WTC11 (cell line): Measurements from ENCODE around the gene PAXIP1. TPM values are rescaled to one million over a fixed set of nuclear protein-coding genes. Genes with fewer than 3 reads are reported as not detected.

Experiments
- ATAC-seq: fragments of 200-7000 bp; cut with Tn5 transposase; 2 replicates; pipeline ENCODE4 v1.10.0; 2021; ENCODE audit warnings: mild to moderate bottlenecking, moderate library complexity
- CTCF ChIA-PET: fragments of 300-600 bp; sonication (Branson Sonifier 250); formaldehyde crosslinking; loops from one replicate; lab custom pipeline; 2021; ENCODE audit warnings: antibody characterized with exemption; lab: Charles Lee
- POLR2A ChIA-PET: fragments of 350-600 bp; sonication (Branson Sonifier 250); formaldehyde crosslinking; loops from one replicate; lab custom pipeline; 2021; ENCODE audit warnings: antibody characterized with exemption; lab: Charles Lee
- DNase-seq: peaks from one replicate; pipeline ENCODE4 v3.0.0; 2021; ENCODE audit warnings: low spot score
- H3K27ac Mint-ChIP-seq: 2 replicates; pipeline ENCODE4 v1.8.0; 2021; ENCODE audit warnings: mixed read lengths
- H3K27me3 Mint-ChIP-seq: 2 replicates; pipeline ENCODE4 v1.8.0; 2021; ENCODE audit warnings: low read depth, mild to moderate bottlenecking, moderate library complexity, mixed read lengths
- H3K36me3 Mint-ChIP-seq: 2 replicates; pipeline ENCODE4 v1.8.0; 2021; ENCODE audit warnings: mixed read lengths
- H3K4me1 Mint-ChIP-seq: 2 replicates; pipeline ENCODE4 v1.8.0; 2022; ENCODE audit warnings: mixed read lengths
- H3K4me3 Mint-ChIP-seq: 2 replicates; pipeline ENCODE4 v1.8.0; 2021; ENCODE audit warnings: mild to moderate bottlenecking, moderate library complexity, mixed read lengths
- H3K9me3 Mint-ChIP-seq: 2 replicates; pipeline ENCODE4 v1.8.0; 2021; ENCODE audit warnings: mixed read lengths
- CBFB ChIP-seq: sonication (generic); formaldehyde crosslinking; IDR thresholded peaks from 2 replicates; pipeline ENCODE4 v1.8.1; 2022; ENCODE audit warnings: mild to moderate bottlenecking, low read depth, missing genetic modification reagents
- FOXK1 ChIP-seq: sonication (generic); formaldehyde crosslinking; IDR thresholded peaks from 2 replicates; pipeline ENCODE4 v1.8.0; 2022; ENCODE audit warnings: mild to moderate bottlenecking, moderate library complexity, missing genetic modification reagents
- GABPB1 ChIP-seq: sonication (generic); formaldehyde crosslinking; IDR thresholded peaks from 2 replicates; pipeline ENCODE4 v1.8.1; 2023; ENCODE audit warnings: mild to moderate bottlenecking, missing genetic modification reagents
- GRHL2 ChIP-seq: fragments of 250-450 bp; sonication (Bioruptor Pico); IDR thresholded peaks from 2 replicates; pipeline ENCODE4 v1.8.0; 2022; ENCODE audit warnings: mild to moderate bottlenecking, moderate library complexity; ENCODE audit not compliant: insufficient replicate concordance, severe bottlenecking
- NR2C2 ChIP-seq: sonication (generic); formaldehyde crosslinking; IDR thresholded peaks from 2 replicates; pipeline ENCODE4 v1.8.0; 2022; ENCODE audit warnings: mild to moderate bottlenecking, missing genetic modification reagents
- TEAD1 ChIP-seq: sonication (generic); formaldehyde crosslinking; IDR thresholded peaks from 2 replicates; pipeline ENCODE4 v1.8.0; 2022; ENCODE audit warnings: mild to moderate bottlenecking, missing genetic modification reagents
- ZBTB21 ChIP-seq: sonication (generic); formaldehyde crosslinking; IDR thresholded peaks from 2 replicates; pipeline ENCODE4 v1.8.1; 2023; ENCODE audit warnings: mild to moderate bottlenecking, missing genetic modification reagents, borderline replicate concordance
- ZNF423 ChIP-seq: fragments of 250-450 bp; sonication (Bioruptor Pico); IDR thresholded peaks from 2 replicates; pipeline ENCODE4 v2.1.2; 2022; ENCODE audit warnings: mild to moderate bottlenecking, moderate library complexity
- total RNA-seq: library from RNA; stranded (reverse); gene quantifications from 3 replicates; pipeline ENCODE4 v1.2.3, GENCODE V29; 2021
- TF ChIP-seq, protein P1 (sequence below): sonication (generic); formaldehyde crosslinking; IDR thresholded peaks from 2 replicates; pipeline ENCODE4 v1.8.0; 2022; ENCODE audit warnings: mild to moderate bottlenecking, missing genetic modification reagents
- TF ChIP-seq, protein P2 (sequence below): fragments of 200-600 bp; IDR thresholded peaks from 2 replicates; pipeline ENCODE4 v1.8.0; 2022; ENCODE audit warnings: antibody characterized with exemption
- TF ChIP-seq, protein P3 (sequence below): sonication (generic); formaldehyde crosslinking; IDR thresholded peaks from 2 replicates; pipeline ENCODE4 v1.8.1; 2023; ENCODE audit warnings: mild to moderate bottlenecking, moderate library complexity, missing genetic modification reagents
- TF ChIP-seq, protein P4 (sequence below): sonication (generic); formaldehyde crosslinking; IDR thresholded peaks from 2 replicates; pipeline ENCODE4 v1.8.0; 2022; ENCODE audit warnings: mild to moderate bottlenecking, missing genetic modification reagents
- TF ChIP-seq, protein P5 (sequence below): fragments of 250-450 bp; sonication (Bioruptor Pico); IDR thresholded peaks from 2 replicates; pipeline ENCODE4 v1.9.0; 2021; ENCODE audit warnings: moderate library complexity, mild to moderate bottlenecking, inconsistent platforms, borderline replicate concordance

Gene PAXIP1
- total RNA-seq, 1 experiment from 2014 or later = 34.1 TPM

DNA sequence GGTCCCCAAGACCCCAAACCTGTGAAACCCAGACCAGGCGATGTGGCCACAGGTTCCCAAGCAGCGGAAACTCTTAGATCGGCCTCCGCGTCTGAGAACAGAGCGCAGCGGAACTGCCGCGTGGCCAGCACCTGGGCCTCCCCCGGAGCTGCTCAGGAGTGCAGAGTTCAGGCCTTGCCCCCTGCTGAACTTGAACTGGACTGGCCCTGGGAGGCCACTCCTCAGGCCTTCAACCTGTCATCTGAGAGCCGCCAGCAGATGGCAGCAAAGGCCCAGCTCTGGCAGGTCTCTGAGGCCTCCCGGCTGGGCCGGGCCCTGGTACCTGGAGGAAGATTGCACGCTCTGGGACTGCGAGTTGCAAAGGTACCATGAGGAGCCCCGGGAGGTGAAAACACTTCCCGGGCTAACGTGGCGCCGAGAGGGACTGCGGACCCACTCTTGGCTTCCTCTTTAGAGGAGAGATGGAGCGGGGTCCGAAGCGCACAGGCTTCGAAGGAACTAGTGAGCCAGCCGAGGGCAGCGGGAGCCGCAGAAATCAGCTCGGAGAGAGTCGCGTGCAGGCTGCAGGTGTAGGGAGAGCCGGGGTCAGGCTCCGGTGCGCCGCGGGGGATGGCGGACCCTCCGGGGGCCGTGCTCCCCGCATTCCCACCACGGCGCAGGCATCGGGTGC lies 89.2 kb downstream of the PAXIP1 start:
- Mint-ChIP-seq H3K4me1 (peaks cover 4% of the 10 kb centered on the region), H3K4me3 (peak overlapping the region; percentile 70), H3K27ac (no peak overlapping the region), H3K27me3 (peaks cover 28% of the 10 kb centered on the region), H3K9me3 (peaks cover 31% of the 10 kb centered on the region), H3K36me3 (peaks cover 19% of the 10 kb centered on the region)
- ChIA-PET POLR2A (no interaction called here), CTCF (interaction anchor here (0.6 to 3.6 kb wide), 30 partner anchors 9 to 1348 kb away, joined by 3 to 42 read pairs (median 4); partner anchors contain the start of gene HTR5A)
- peak; percentile 95 for ATAC-seq
- TF ChIP-seq, protein P1, sequence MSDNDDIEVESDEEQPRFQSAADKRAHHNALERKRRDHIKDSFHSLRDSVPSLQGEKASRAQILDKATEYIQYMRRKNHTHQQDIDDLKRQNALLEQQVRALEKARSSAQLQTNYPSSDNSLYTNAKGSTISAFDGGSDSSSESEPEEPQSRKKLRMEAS (CRISPR knock-in tag) = peak; percentile 50; the same call in 1 of the 2 replicates
- TF ChIP-seq, protein P2, sequence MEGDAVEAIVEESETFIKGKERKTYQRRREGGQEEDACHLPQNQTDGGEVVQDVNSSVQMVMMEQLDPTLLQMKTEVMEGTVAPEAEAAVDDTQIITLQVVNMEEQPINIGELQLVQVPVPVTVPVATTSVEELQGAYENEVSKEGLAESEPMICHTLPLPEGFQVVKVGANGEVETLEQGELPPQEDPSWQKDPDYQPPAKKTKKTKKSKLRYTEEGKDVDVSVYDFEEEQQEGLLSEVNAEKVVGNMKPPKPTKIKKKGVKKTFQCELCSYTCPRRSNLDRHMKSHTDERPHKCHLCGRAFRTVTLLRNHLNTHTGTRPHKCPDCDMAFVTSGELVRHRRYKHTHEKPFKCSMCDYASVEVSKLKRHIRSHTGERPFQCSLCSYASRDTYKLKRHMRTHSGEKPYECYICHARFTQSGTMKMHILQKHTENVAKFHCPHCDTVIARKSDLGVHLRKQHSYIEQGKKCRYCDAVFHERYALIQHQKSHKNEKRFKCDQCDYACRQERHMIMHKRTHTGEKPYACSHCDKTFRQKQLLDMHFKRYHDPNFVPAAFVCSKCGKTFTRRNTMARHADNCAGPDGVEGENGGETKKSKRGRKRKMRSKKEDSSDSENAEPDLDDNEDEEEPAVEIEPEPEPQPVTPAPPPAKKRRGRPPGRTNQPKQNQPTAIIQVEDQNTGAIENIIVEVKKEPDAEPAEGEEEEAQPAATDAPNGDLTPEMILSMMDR = peak; percentile 75
- TF ChIP-seq NR2C2 (CRISPR knock-in tag) (no peak), GABPB1 (CRISPR knock-in tag) (0 out of 2 replicates have a peak, but pooled peaks have one; percentile 33)
- TF ChIP-seq, protein P3, sequence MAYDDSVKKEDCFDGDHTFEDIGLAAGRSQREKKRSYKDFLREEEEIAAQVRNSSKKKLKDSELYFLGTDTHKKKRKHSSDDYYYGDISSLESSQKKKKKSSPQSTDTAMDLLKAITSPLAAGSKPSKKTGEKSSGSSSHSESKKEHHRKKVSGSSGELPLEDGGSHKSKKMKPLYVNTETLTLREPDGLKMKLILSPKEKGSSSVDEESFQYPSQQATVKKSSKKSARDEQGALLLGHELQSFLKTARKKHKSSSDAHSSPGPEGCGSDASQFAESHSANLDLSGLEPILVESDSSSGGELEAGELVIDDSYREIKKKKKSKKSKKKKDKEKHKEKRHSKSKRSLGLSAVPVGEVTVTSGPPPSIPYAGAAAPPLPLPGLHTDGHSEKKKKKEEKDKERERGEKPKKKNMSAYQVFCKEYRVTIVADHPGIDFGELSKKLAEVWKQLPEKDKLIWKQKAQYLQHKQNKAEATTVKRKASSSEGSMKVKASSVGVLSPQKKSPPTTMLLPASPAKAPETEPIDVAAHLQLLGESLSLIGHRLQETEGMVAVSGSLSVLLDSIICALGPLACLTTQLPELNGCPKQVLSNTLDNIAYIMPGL (CRISPR knock-in tag) = 0 out of 2 replicates have a peak, but pooled peaks have one; percentile 60
- TF ChIP-seq, protein P4, sequence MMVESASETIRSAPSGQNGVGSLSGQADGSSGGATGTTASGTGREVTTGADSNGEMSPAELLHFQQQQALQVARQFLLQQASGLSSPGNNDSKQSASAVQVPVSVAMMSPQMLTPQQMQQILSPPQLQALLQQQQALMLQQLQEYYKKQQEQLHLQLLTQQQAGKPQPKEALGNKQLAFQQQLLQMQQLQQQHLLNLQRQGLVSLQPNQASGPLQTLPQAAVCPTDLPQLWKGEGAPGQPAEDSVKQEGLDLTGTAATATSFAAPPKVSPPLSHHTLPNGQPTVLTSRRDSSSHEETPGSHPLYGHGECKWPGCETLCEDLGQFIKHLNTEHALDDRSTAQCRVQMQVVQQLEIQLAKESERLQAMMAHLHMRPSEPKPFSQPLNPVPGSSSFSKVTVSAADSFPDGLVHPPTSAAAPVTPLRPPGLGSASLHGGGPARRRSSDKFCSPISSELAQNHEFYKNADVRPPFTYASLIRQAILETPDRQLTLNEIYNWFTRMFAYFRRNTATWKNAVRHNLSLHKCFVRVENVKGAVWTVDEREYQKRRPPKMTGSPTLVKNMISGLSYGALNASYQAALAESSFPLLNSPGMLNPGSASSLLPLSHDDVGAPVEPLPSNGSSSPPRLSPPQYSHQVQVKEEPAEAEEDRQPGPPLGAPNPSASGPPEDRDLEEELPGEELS (CRISPR knock-in tag) = no peak
- peak; percentile 97 for DNase-seq

DNA sequence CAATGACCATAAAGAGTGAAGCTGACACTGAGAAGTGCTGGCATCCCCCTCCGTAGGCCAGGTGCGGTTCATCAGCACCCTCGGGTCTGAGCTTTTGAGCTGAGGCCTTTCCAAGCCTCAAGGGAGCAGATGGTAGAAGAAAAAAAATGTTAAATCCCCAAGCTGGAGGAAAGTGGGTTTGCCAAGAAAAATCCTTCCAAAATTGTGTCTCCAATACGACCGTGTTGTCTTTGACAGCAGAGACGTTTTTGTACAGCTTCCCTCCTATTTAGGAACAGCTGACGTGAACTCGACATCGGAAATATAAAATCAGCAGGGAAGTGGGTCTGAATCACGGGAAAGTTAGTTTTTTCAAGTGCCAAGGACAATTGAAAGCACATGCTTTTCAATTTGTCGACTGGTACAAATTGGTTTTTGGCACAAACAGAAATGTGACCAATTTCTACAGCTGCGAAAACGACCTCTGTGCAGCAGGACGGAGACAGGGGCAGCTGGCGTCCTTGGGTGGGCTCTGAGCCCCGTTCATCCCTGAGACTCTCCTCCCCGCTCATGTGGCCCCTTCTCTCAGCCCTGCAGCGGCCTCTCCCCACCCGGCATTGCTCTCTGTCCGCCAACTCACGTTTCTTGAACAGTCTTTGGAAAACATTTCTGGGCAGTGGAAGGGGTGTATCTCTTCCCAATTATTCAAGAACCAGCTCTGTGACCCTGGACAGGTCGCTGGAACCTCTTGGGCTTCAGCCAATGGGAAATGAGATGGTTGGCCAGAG lies 89.9 kb downstream of the PAXIP1 start:
- TF ChIP-seq, protein P5, sequence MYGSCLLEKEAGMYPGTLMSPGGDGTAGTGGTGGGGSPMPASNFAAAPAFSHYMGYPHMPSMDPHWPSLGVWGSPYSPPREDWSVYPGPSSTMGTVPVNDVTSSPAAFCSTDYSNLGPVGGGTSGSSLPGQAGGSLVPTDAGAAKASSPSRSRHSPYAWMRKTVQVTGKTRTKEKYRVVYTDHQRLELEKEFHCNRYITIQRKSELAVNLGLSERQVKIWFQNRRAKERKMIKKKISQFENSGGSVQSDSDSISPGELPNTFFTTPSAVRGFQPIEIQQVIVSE (CRISPR knock-in tag) = no peak
- TF ChIP-seq ZNF423 (CRISPR knock-in tag) (no peak), TEAD1 (CRISPR knock-in tag) (no peak), FOXK1 (CRISPR knock-in tag) (no peak), ZBTB21 (no peak), CBFB (CRISPR knock-in tag) (no peak), GRHL2 (CRISPR knock-in tag) (no peak)
- ATAC-seq (no peak), DNase-seq (no peak)
- no peak overlapping the region for H3K27ac Mint-ChIP-seq
- peaks cover 35% of the 10 kb centered on the region for H3K27me3 Mint-ChIP-seq
- peaks cover 27% of the 10 kb centered on the region for H3K36me3 Mint-ChIP-seq
- ChIA-PET POLR2A (no interaction called here), CTCF (interaction anchor here (0.6 to 3.6 kb wide), 13 partner anchors 10 to 1349 kb away, joined by 3 to 42 read pairs (median 6); partner anchors contain the start of gene HTR5A)
- peaks cover 38% of the 10 kb centered on the region for H3K9me3 Mint-ChIP-seq
- peaks cover 4% of the 10 kb centered on the region for H3K4me1 Mint-ChIP-seq
- H3K4me3 Mint-ChIP-seq = no peak overlapping the region
